IPS DF 6.9 (cell line): ENCODE measurements around the gene TDRD1.

Experiments
- DNase-seq: peaks from one replicate; pipeline ENCODE4 v3.0.0-alpha.2; 2013; ENCODE audit warnings: low read depth, low spot score
- H3K27ac ChIP-seq: one replicate; pipeline ENCODE4 v1.5.1; 2013; ENCODE audit warnings: low read length, control low read depth
- H3K27me3 ChIP-seq: 2 replicates; pipeline ENCODE4 v1.6.1; 2013; ENCODE audit warnings: mild to moderate bottlenecking, low read length; ENCODE audit not compliant: control insufficient read depth, insufficient read depth
- H3K36me3 ChIP-seq: 2 replicates; pipeline ENCODE4 v1.6.1; 2013; ENCODE audit warnings: low read length; ENCODE audit not compliant: control insufficient read depth, insufficient read depth
- H3K4me1 ChIP-seq: 2 replicates; pipeline ENCODE4 v1.6.1; 2013; ENCODE audit warnings: low read length; ENCODE audit not compliant: control insufficient read depth, insufficient read depth
- H3K4me3 ChIP-seq: 2 replicates; pipeline ENCODE4 v1.5.1; 2013; ENCODE audit warnings: mild to moderate bottlenecking, low read length
- H3K9me3 ChIP-seq: 2 replicates; pipeline ENCODE4 v1.6.1; 2013; ENCODE audit warnings: low read length, inconsistent platforms; ENCODE audit not compliant: control insufficient read depth, insufficient read depth
- WGBS: extraction: QIAGEN DNeasy Blood & Tissue Kit; methylation state at CpG from one replicate; pipeline ENCODE4 v1.1.7; 2013; ENCODE audit warnings: mixed read lengths, missing lambda C conversion rate; ENCODE audit not compliant: insufficient read length, insufficient coverage; 5-methylcytosine and 5-hydroxymethylcytosine counted together

Gene TDRD1

DNA sequence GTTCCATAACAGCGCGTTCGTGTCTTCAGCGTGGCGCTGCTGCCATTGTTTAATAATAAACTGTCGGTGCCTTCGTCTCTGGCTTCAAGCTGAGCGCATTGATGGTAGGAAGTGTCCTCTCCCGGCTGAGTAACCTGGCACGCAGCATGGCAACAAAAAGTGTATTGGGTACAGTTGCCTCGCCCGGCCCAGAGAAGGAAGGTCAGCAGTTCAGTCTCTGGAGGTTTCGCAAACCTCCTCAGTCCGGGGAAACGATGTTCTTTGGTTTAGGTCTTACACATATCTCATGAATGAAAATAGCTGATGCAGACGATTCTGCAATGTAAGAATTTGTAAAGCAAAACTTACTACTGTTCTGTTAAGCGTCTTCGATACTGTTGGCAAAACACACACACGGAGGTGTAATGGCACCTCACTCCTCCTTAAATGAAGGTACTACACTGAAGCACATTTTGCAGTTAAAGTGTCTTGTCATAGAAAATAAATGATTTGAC lies 4.4 kb upstream of the TDRD1 start:
- WGBS = no CpG with 5 or more reads among the region's 19 CpGs
- H3K27me3 ChIP-seq = no peaks in the 10 kb centered on the region
- no peak overlapping the region for H3K27ac ChIP-seq
- DNase-seq = no peak
- no peaks in the 10 kb centered on the region for H3K9me3 ChIP-seq
- peak overlapping the region; percentile 50; the same call in 1 of the 2 replicates for H3K4me3 ChIP-seq
- no peaks in the 10 kb centered on the region for H3K36me3 ChIP-seq
- H3K4me1 ChIP-seq = 0 out of 2 replicates have a peak, but pooled peaks cover 2% of the 10 kb centered on the region

DNA sequence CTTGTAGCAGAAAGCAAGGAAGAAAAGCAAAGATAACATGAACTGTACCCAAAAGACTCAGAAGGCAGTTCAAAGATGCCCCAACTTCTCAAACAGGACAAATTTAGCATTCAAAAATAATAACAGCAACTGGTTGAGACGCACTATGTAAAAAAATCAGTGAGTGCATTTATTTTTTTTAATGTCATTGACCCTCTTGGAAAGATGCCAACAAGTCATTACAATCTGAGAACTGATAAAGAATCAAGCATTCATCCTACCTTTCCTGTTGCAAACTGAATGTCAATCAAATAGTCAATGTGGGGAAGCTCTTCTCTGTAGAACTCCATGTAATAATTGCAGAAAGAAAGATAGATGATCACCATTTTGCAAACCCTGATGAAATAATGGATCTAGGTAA lies 3.5 kb upstream of the TDRD1 start:
- no peaks in the 10 kb centered on the region for H3K9me3 ChIP-seq
- WGBS = no CpG with 5 or more reads among the region's 1 CpG
- H3K27me3 ChIP-seq = no peaks in the 10 kb centered on the region
- H3K4me3 ChIP-seq = no peak overlapping the region
- 0 out of 2 replicates have a peak, but pooled peaks cover 2% of the 10 kb centered on the region for H3K4me1 ChIP-seq
- no peak overlapping the region for H3K27ac ChIP-seq
- no peak for DNase-seq
- H3K36me3 ChIP-seq = no peaks in the 10 kb centered on the region

DNA sequence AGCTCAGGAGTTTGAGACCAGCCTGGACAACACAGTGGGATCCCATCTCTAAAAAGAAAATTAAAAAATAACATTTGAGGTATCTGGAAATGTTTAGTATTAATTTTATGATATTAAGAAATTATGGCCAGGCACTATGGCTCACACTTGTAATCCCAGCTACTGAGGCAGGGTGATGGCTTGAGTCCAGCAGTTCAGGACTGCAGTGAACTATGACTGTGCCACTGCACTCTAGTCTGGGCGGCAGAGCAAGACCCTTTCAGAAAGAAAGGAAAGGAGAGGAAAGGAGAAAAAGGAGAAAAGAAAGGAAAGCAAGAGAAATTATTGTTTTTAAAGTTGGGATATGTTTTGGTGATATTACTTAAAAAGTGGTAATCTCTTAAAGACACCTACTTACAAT lies 2.6 kb upstream of the TDRD1 start:
- WGBS = no CpG with 5 or more reads among the region's 1 CpG
- DNase-seq = no peak

DNA sequence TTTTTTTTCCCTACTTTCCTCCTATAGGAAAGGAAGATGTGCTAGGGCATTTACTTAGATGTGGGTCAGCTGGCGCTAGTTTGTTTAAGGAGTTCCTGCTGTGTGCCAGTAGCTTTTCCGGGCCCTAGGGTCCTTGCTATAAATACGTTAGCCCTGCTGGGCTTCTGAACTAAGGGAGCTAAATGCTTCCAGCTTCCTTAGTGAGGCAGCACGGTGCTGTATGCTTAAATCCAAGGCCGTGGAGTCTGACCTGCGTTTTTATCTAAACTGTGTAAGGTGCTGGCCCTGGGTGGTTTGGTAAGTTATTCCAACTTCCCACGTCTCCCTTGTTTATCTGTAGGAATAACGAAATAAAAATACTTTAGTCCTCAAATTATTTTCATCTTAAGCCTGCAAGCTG lies 594 bp downstream of the TDRD1 start:
- whole genome bisulfite sequencing = no CpG with 5 or more reads among the region's 8 CpGs
- Histone ChIP-seq H3K27ac (no peak overlapping the region), H3K36me3 (no peaks in the 10 kb centered on the region), H3K4me1 (0 out of 2 replicates have a peak, but pooled peaks cover 2% of the 10 kb centered on the region), H3K9me3 (no peaks in the 10 kb centered on the region), H3K4me3 (no peak overlapping the region), H3K27me3 (no peaks in the 10 kb centered on the region)
- DNase-seq = no peak

More for the DNA sequence above, 2.6 kb upstream of the TDRD1 start:
- no peak overlapping the region for H3K27ac ChIP-seq
- H3K4me1 ChIP-seq = 0 out of 2 replicates have a peak, but pooled peaks cover 2% of the 10 kb centered on the region
- H3K9me3 ChIP-seq = no peaks in the 10 kb centered on the region
- no peaks in the 10 kb centered on the region for H3K36me3 ChIP-seq
- no peak overlapping the region for H3K4me3 ChIP-seq
- H3K27me3 ChIP-seq = no peaks in the 10 kb centered on the region

DNA sequence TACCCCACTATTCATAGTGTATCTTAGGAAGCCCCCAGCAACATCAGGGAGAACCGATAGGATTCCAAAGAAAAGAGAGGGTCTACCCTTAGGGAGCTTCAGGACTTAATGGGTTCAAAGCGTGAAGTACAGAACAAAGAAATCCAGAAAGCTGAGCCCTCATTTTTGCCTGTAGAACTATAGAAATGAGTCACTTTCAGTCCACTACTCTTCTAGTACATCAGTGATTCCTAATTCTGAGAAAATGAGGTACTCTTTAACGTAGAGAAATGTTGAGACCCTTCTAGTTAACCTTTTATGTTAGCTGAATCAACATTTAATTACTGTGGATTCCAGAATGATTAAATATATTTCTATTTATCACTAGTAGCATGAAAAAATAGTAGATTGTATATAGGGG lies 1.8 kb downstream of the TDRD1 start:
- Histone ChIP-seq H3K27ac (no peak overlapping the region), H3K9me3 (no peaks in the 10 kb centered on the region), H3K36me3 (no peaks in the 10 kb centered on the region), H3K4me3 (no peak overlapping the region), H3K4me1 (0 out of 2 replicates have a peak, but pooled peaks cover 2% of the 10 kb centered on the region), H3K27me3 (no peaks in the 10 kb centered on the region)
- WGBS = no CpG with 5 or more reads among the region's 3 CpGs
- DNase-seq = no peak

DNA sequence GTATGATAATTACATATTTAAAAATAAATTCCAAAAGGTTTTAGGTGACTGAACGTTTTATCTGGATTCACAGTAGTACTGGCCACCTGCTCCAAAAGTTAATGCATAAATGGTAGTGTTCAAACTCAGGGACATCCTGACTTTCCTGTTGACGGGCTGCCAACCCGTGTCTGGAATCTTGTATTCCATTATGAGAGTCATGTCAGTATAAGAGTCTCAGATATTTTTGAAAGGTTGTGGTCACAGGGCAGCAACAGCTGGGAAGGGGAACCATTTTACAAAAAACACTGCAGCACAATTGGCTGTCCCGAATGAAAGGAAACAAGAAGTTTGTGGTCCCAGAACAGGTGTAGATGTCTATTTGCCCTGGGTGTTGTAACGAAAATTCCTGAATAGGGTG lies 2.8 kb downstream of the TDRD1 start:
- H3K4me1 ChIP-seq = 0 out of 2 replicates have a peak, but pooled peaks cover 2% of the 10 kb centered on the region
- H3K36me3 ChIP-seq = no peaks in the 10 kb centered on the region
- H3K9me3 ChIP-seq = no peaks in the 10 kb centered on the region
- H3K27me3 ChIP-seq = no peaks in the 10 kb centered on the region
- DNase-seq = no peak
- no CpG with 5 or more reads among the region's 5 CpGs for WGBS
- no peak overlapping the region for H3K27ac ChIP-seq
- H3K4me3 ChIP-seq = no peak overlapping the region

DNA sequence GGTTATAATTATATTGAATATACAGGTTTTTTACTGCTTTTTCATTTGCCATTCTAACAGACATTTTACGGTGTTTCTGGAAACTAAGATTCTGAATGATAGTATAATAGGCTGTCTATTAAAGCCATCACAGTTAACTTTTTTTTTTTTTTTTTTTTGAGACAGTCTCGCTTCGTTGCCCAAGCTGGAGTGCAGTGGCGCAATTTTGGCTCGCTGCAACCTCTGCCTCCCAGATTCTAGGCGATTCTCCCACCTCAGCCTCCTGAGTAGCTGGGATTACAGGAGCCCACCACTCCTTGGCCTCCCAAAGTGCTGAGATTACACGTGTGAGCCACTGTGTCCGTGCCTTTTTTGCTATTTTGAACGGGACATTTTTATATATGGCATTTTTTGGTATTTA lies 4.4 kb downstream of the TDRD1 start:
- no peak for DNase-seq
- no peak overlapping the region for H3K27ac ChIP-seq
- no peaks in the 10 kb centered on the region for H3K9me3 ChIP-seq
- WGBS = no CpG with 5 or more reads among the region's 9 CpGs
- H3K4me1 ChIP-seq = 0 out of 2 replicates have a peak, but pooled peaks cover 2% of the 10 kb centered on the region
- H3K27me3 ChIP-seq = no peaks in the 10 kb centered on the region
- no peaks in the 10 kb centered on the region for H3K36me3 ChIP-seq
- no peak overlapping the region for H3K4me3 ChIP-seq

DNA sequence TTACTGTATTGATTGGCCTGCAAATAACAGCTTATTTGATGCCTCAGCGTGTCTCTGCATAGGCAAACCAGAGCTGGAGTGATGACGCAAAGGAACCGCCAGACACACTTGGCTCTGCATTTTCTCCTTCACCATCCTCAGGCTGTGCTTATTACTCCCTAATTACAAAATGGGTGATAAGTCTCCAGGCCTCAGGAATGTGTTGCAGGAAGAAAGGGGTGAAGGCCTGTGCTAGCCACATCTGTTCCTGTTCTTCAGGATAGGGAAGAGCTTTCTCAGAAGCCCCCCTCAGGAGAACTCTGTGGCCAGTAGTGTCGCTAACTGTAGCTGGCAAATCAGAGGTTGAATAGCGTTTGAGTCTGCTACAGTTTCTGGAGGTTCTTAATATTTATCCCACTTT lies 5.1 kb downstream of the TDRD1 start:
- H3K27ac ChIP-seq = no peak overlapping the region
- no peaks in the 10 kb centered on the region for H3K27me3 ChIP-seq
- H3K4me3 ChIP-seq = no peak overlapping the region
- no peaks in the 10 kb centered on the region for H3K4me1 ChIP-seq
- DNase-seq = no peak
- no peaks in the 10 kb centered on the region for H3K9me3 ChIP-seq
- WGBS = no CpG with 5 or more reads among the region's 5 CpGs
- H3K36me3 ChIP-seq = no peaks in the 10 kb centered on the region

DNA sequence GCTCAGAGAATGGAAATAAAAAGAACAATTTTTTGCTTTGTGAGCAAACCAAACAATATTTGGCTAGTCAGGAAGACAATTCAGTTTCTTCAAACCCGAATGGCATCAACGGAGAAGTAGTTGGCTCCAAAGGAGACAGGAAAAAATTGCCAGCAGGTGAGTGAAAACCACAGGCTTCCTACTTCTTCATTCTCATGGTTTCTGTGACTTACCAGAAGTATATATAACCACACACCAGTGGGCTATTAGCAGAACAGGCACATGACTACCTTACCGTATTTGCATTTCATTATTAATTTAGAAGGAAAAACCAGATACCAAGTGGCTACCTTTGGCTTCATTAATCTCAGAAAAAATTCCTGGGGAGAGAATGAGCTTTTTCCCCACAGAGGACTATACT lies 8.8 kb downstream of the TDRD1 start:
- Histone ChIP-seq H3K4me1 (no peaks in the 10 kb centered on the region), H3K27ac (no peak overlapping the region), H3K4me3 (no peak overlapping the region), H3K36me3 (no peaks in the 10 kb centered on the region), H3K9me3 (no peaks in the 10 kb centered on the region), H3K27me3 (no peaks in the 10 kb centered on the region)
- DNase-seq = no peak
- no CpG with 5 or more reads among the region's 3 CpGs for WGBS

DNA sequence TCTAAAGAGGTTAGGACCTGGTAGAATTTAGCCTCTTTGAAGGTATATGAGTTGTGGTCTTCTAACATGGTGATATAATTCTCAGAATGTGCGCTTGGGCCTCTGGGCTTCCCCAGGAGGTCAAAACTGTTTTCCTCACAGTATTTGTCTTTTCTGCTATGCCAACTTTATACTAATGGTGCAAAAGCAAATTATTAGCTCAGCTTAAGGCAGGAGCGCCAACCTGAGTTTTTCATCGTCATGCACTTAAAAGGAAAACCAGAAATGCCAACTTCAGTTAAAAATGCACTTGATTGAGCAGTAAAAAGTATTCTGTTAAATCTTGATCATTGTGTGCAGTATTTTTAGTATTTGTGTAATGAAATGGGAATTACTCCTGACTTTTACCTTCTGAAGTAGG lies 9.7 kb downstream of the TDRD1 start:
- Histone ChIP-seq H3K27ac (no peak overlapping the region), H3K4me1 (no peaks in the 10 kb centered on the region), H3K4me3 (no peak overlapping the region), H3K27me3 (no peaks in the 10 kb centered on the region), H3K36me3 (no peaks in the 10 kb centered on the region), H3K9me3 (no peaks in the 10 kb centered on the region)
- WGBS = no CpG with 5 or more reads among the region's 3 CpGs
- DNase-seq = no peak

DNA sequence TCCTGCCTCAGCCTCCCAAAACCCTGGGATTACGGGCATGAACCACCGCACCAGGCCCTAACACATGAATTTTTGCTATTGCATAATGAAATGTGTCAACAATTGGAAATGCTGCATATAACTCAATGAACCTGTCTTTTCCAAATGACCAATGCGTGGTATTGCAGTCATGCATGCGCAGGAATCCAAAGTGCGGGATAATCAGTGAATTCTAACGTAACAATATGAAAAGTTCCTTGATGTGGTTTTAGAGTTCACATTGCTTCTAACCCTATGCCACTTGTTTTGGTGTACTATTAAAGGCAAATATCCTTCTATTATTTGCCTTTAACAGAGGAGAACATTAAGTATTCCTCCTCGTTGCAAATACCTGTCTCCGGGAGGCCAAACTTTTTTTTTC lies 10.5 kb downstream of the TDRD1 start:
- H3K36me3 ChIP-seq = no peaks in the 10 kb centered on the region
- no peak overlapping the region for H3K4me3 ChIP-seq
- no peaks in the 10 kb centered on the region for H3K27me3 ChIP-seq
- WGBS = no CpG with 5 or more reads among the region's 8 CpGs
- H3K4me1 ChIP-seq = no peaks in the 10 kb centered on the region
- DNase-seq = no peak
- no peak overlapping the region for H3K27ac ChIP-seq
- no peaks in the 10 kb centered on the region for H3K9me3 ChIP-seq
